Measurements from ENCODE around the gene SLCO2A1.
A peak's percentile ranks its signal among the peaks of the same experiment; 100 is the strongest.

SLCO2A1 gene

GRCh38 chr3:133998691-133999241, 31.0 kb downstream of the SLCO2A1 start:
- DNase-seq, result no peak

- DNase-seq, result no peak
Measured at GRCh38 chr3:133997871-133998635, 31.7 kb downstream of the SLCO2A1 start.

DNA sequence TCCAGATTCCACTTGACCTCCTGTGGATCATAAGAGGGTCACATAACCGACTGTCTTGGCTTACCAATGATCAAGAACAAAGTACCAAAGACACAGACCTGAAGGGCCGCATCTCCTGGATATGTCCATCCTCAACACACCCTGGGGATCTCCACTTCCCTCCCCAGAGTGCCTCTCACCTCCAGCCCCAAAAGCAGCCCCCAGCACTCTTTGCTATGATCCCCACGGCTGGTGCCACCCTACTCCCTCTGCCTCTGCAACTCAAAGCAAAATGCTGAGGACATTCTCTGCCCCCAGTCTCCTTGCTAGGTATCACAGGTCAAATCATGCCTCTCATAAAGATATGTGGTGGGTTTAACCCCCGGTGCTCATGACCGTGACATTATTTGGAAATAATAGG, 32.7 kb downstream of the SLCO2A1 start:
- DNase-seq, result no peak

DNA sequence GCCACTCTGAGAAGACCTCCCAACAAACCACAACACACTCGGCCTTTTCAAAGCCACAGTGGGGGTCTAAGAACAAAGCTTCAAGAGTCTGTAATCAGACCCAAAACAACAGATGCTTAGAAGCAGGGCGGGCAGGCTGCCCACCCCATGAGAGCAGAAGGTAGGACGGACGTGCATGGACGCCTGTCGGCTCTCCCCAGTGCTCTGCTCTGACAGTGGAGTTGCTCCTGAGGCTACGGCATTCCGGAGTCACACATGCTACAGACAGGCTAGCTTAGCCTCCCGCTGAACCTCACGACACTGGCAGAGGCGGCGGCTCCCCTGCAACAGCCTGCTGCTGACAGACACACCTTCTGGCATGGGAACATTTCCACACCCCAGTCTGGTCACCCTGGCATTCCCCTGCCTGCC, 33.5 kb downstream of the SLCO2A1 start:
- DNase-seq, result no peak

GRCh38 chr3:133995264-133995663, 34.5 kb downstream of the SLCO2A1 start:
- no peak for DNase-seq

- no peak for DNase-seq
Measured at GRCh38 chr3:133994166-133994890, 35.4 kb downstream of the SLCO2A1 start.

- DNase-seq, result no peak
Measured at GRCh38 chr3:133992951-133993620, 36.6 kb downstream of the SLCO2A1 start.

DNA sequence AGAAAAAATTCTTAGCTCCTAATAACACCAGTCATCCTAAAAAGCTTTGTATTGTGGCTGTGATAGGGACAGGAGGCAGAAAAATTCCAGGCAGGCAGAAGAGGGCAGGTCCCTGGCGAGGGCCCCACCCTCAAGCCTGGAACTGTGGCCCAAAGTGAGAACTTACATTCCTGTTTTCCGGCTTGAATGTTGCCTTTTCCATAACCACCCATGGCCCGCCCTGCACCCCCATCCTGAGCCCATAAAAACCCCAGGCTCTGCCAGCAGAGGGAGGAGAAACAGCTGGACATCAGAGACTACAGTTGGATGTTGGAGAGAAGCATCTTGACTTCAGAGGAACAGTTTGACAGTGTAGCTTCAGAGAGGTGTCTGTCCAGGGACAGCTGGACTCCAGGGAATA, 37.3 kb downstream of the SLCO2A1 start:
- DNase-seq, result no peak

DNA sequence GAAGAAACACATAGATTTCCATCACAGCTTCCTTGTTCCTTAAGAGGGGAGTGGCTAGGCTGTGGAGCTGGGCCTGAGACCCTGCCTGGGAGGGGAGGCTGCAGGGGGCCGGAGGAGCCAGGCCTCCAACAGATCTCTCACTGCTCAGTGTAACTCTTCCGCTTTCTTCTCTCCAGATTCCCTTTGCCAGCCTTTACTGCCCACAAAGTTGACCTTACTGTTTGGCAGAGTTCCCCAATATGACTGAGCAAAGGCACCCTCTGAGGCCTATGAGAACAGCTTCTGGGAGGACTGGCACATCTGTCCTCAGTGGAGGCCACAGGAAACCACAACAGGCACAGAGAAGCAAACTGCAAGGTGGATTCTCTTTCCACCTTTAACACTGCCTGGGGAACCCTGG, 38.1 kb downstream of the SLCO2A1 start:
- peak; percentile 15 to 26 for DNase-seq

DNA sequence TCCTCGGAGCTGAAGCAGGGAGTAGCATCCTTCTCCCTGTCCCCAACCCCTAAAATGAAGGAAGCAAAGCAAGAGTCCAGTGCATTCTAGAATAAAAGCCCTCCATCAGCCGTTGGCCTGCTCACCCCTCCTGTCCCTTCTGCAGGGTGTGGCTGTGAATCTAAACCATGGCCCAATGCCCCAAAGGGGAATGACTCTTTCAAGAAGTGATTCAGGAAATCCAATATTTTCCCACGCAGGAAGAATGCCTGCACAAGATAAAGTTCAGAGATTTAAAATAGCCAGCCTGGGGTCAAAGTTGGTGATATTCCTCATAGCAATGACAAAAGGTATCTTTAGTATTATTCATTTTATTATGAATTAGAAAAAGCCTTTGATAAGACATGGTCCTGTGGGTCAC, 38.5 kb downstream of the SLCO2A1 start:
- DNase-seq, result no peak

DNA sequence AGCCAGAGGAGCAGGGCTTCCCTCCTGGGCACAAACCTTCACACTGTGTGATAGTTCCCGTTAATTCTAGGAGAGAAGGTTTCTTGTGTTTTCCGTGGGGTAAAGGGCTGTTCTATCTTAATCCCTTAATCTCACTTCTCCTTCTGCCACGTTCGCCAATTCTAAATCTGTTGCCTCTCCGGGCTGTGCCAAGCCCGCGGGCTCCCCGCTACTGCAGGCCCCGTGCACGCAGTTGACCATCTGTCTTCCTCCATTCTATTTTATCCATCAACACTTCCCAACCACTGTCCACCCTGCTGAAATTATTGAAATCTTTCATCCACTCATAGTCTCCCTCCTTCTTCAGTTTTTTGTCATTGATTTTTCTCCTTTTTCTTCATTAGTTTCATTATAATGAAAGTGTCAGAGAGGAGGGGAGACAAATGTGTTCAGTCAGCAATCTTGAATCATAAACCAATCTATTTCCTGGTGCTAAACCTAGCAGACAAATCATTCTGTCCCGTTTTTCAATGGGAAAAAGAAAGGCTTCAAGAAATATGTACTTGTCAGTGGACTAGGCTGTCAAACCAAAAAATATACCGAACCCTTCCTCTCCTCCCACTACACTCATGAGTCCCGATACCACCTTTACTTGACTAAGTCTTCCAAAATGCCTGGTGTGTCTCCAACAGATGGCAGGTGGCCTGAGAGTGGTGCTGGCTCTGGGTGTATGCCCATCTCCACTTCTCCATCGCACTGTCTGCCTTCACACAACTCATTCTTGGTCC, 39.6 kb downstream of the SLCO2A1 start:
- no peak for DNase-seq

DNA sequence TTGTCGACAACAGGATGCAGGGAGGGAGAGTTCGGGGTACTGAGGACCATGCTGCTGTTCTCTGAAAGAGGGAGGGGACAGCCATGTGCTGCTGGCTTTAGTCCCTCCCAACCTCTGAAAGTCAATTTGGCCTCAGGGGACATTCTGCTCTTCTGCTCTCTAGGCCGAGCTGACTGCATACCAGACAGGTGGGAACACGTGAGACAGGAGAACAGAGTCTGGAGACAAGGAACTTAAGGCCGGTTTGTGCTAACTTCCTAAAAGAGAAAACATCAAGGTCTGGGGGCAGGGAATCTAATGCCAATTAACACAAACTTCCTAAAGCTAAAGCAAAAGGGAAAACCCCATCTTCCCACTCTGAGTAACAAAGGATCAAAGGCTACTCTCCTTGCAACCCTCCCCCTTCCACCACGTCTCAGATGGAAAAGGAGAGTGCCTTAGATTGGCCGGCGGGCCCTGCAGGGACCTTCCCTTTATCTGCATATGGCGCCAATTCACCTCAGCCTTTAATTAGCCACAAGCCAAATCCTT, 41.0 kb downstream of the SLCO2A1 start:
- DNase-seq, result no peak

DNA sequence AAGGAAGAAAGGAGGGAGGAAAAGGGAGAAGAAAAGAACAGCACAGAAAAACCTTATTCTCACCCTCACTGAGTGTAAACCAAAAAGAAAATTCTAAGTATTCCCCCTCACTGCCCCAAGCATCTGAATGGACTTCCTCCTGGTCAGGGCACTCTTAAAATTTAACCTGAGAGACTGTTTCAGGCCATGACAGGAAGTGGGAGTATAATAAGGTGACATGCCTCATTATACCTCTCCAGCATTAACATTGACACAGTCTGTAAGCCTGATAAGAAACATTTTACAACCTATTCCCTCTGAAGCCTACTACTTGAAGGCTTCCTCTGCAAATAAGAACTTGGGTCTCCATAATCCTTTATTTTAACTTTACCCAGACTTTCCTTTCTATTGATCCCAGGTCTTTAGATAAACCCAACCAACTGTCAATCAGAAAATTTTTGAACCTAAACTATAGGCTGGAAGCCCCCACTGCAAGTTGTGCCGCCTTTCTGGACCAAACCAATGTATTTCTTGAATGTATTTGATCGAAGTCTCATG, 41.7 kb downstream of the SLCO2A1 start:
- no peak for DNase-seq

GRCh38 chr3:133987136-133987535, 42.6 kb downstream of the SLCO2A1 start:
- DNase-seq, result no peak

DNA sequence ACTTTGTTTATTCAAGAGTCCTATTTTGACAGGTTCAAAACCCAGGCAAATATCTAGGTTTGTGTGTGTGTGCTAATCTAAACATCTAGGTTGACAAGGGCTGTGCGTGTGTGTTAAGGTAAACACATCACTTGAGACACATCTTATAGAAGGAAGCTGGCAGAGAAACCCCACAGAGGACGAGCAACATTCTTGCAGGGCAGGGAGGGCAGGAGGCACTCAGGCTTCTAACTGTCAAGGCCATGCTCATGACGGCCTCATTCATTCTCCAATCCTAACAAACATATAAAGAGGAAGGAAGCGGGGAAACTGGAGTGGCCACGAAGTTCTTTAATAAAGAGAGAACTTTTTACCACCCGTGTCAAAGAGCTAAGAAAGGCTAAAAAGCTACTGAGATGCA, 43.4 kb downstream of the SLCO2A1 start:
- DNase-seq, result peak in 1 of 2 donors; percentile 6

DNA sequence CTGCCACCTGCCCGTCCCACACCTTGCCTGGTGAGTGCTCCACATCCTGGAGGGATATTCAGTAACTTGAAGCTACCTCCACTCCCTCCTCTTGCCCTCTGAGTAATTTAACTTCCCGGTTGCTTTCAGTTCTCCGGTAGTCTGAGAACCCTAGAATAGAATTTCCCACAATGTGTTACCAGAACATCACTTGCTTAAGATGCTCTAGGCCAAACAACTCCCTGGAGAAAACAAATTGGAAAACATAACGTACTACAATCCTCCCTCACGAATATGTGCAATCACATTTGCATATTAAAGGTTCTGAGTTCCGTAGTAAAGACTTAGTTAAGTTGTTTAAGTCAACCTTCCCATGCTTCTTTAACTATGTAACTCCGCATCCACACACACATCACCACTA, 44.8 kb downstream of the SLCO2A1 start:
- no peak for DNase-seq

DNA sequence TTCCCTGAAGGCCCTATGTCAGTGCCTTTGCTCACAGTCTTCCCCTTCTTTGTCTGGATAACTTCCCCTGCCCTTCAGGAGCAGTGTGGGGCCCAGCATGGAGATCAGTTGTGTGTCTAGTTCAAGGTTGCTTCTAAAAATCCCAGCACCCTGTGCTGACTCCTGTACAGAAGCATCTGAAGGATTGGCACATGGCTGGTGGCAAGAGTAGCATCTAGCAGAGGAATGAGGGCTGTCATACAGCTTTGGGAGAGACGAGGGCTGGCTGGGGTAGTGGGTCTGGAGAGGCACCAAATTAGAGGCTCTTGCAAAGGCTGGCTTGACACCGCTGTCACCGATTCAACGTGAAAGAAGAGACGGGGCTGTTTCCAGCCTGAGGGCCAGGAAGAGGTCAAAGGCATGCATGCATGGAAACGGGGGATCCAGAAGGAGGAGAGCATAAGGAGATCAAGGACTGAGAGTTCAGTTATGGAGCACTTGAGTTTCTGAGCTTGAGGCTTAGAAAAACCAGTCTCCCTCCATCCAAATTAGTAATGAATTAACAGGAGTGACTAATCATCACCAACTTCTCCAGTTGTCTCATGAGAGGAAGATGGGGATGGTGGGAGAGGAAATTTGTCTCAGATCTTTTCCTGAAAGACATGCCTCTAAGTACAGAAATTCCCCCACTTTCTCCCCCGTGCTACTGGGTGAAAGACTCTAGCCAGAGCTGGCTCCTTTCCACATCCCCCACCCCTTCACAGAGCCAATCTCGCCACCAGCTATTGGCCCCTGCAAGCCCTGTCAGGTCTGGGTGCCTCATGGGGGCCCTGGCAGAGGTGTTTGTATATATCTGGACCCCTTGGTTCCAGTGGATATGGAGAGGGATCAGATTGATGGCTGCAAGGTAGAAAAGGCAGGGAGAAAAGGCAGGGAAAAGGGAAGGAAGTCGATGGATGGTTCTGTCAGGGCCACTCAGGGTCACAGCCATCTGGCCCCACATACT, 45.9 kb downstream of the SLCO2A1 start:
- DNase-seq, result no peak

- no peak for DNase-seq
Measured at GRCh38 chr3:133983126-133983525, 46.6 kb downstream of the SLCO2A1 start.

DNA sequence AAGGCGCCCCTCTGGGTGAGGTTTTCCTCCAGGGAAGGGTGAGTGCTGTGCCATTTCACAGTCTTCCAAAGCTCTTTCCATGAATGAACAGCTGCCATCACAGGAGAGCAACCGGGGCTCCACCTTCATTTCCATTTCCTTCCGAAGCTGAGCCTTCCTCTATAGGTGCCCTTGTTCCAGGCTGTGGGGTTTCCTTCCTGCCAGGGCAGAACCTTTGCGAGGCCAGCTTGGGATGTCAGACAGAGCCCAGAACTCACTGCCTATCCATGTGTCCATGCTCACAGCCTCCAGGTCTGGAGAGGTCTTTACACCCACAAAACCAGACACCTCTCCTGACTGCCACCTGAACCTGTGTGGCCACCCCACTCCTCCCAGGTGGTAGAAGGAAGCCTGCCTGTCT, 49.2 kb downstream of the SLCO2A1 start:
- no peak for DNase-seq

DNA sequence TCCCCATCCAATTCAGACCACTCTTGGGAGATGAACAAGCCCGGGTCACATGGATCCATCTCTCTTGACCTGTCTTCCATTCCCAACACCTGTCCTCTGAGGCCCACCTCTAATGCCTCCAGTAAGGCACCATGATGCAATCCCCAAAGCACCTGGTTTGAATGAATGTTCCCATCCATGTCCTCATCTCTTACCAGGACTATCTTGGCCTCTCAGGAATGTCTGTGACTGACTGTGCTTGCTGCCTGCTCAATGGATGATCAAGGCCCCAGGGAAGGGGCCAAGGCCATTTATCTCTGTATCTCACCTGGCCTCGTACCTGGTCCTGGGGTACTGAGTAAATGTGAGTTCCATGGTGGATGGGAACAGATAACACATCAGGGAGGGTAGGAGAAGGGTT, 49.7 kb downstream of the SLCO2A1 start:
- DNase-seq, result no peak

- no peak for DNase-seq
Measured at GRCh38 chr3:133979553-133979952, 50.2 kb downstream of the SLCO2A1 start.
